GM23338 (cell line): Measurements from ENCODE around the gene CELF2. TPM values are rescaled to one million over a fixed set of nuclear protein-coding genes. Genes with fewer than 3 reads are reported as not detected.

Experiments
- ATAC-seq: fragments of 200-7000 bp; cut with Tn5 transposase; 3 replicates; pipeline ENCODE4 v1.9.1; 2020
- DNase-seq: peaks from one replicate; pipeline ENCODE4 v3.0.0-alpha.2; 2015; ENCODE audit warnings: low spot score
- H2AFZ ChIP-seq: fragments of 200-600 bp; sonication (generic); 2 replicates; pipeline ENCODE4 v1.8.0; 2016; ENCODE audit warnings: antibody characterized with exemption, mild to moderate bottlenecking, moderate library complexity
- H3F3A ChIP-seq: fragments of 200-600 bp; sonication (generic); replicated peaks from 2 replicates; pipeline ENCODE4 v1.8.0; 2017; ENCODE audit warnings: antibody characterized with exemption, mixed run types, low read depth
- H3K27ac ChIP-seq: fragments of 200-600 bp; sonication (generic); 2 replicates; pipeline ENCODE4 v1.6.1; 2016; ENCODE audit warnings: low read depth
- H3K27me3 ChIP-seq: fragments of 200-600 bp; sonication (generic); 2 replicates; pipeline ENCODE4 v1.8.0; 2016; ENCODE audit warnings: mild to moderate bottlenecking, mixed run types, moderate library complexity; ENCODE audit not compliant: insufficient read depth
- H3K36me3 ChIP-seq: fragments of 200-600 bp; sonication (generic); 2 replicates; pipeline ENCODE4 v1.8.0; 2016; ENCODE audit warnings: mild to moderate bottlenecking; ENCODE audit not compliant: insufficient read depth
- H3K4me1 ChIP-seq: fragments of 200-600 bp; sonication (generic); 2 replicates; pipeline ENCODE4 v1.8.0; 2016; ENCODE audit warnings: mild to moderate bottlenecking, moderate library complexity; ENCODE audit not compliant: insufficient read depth
- H3K4me2 ChIP-seq: fragments of 200-600 bp; sonication (generic); 2 replicates; pipeline ENCODE4 v1.7.1; 2017; ENCODE audit warnings: mixed run types
- H3K4me3 ChIP-seq: fragments of 200-600 bp; sonication (generic); 2 replicates; pipeline ENCODE4 v1.6.1; 2016; ENCODE audit warnings: mixed run types
- H3K79me2 ChIP-seq: fragments of 200-600 bp; sonication (generic); replicated peaks from 2 replicates; pipeline ENCODE4 v1.8.0; 2017; ENCODE audit warnings: mild to moderate bottlenecking; ENCODE audit not compliant: insufficient read depth
- H3K9me2 ChIP-seq: fragments of 200-600 bp; sonication (generic); 2 replicates; pipeline ENCODE4 v1.8.0; 2017; ENCODE audit not compliant: insufficient read depth
- H4K20me1 ChIP-seq: fragments of 200-600 bp; sonication (generic); replicated peaks from 2 replicates; pipeline ENCODE4 v1.8.0; 2017; ENCODE audit warnings: mild to moderate bottlenecking; ENCODE audit not compliant: insufficient read depth
- H3K27ac Mint-ChIP-seq: 2 replicates; pipeline ENCODE4 v1.8.0; 2020; ENCODE audit warnings: inconsistent platforms, mild to moderate bottlenecking, moderate library complexity, mixed read lengths
- H3K27me3 Mint-ChIP-seq: 3 replicates; pipeline ENCODE4 v1.8.0; 2022; ENCODE audit warnings: low read depth, mild to moderate bottlenecking, moderate library complexity, mixed read lengths, inconsistent platforms; ENCODE audit not compliant: insufficient read depth, poor library complexity
- H3K36me3 Mint-ChIP-seq: 3 replicates; pipeline ENCODE4 v1.8.0; 2021; ENCODE audit warnings: low read depth, mild to moderate bottlenecking, inconsistent platforms, moderate library complexity, mixed read lengths
- H3K4me1 Mint-ChIP-seq: 3 replicates; pipeline ENCODE4 v1.8.0; 2020; ENCODE audit warnings: mild to moderate bottlenecking, inconsistent platforms, mixed read lengths
- H3K4me3 Mint-ChIP-seq: 3 replicates; pipeline ENCODE4 v1.8.0; 2021; ENCODE audit warnings: moderate library complexity, mild to moderate bottlenecking, inconsistent platforms, mixed read lengths
- H3K9me3 Mint-ChIP-seq: 3 replicates; pipeline ENCODE4 v1.8.0; 2020; ENCODE audit warnings: moderate library complexity, mild to moderate bottlenecking, inconsistent platforms, mixed read lengths
- CREB1 ChIP-seq: fragments of 250-450 bp; sonication (Bioruptor Pico); IDR thresholded peaks from 2 replicates; pipeline ENCODE4 v1.5.0; 2020; ENCODE audit warnings: low read depth, mild to moderate bottlenecking, moderate library complexity
- CTCF ChIP-seq, 2 experiments: fragments of 200-600 bp in 1 of 2; sonication (generic) in 1 of 2; conservative IDR thresholded peaks; 2 replicates each; pipeline versions ENCODE4 v1.5.1 to v1.6.1; 2016 to 2017; ENCODE audit warnings: antibody characterized with exemption in 2 of 2, low read depth in 2 of 2, mild to moderate bottlenecking in 2 of 2, moderate library complexity in 1 of 2
- ETS1 ChIP-seq: IDR thresholded peaks from 2 replicates; pipeline ENCODE4 v1.6.1; 2016; ENCODE audit warnings: antibody characterized with exemption
- EZH2 ChIP-seq: fragments of 200-600 bp; sonication (generic); IDR thresholded peaks from one replicate; pipeline ENCODE4 v1.8.0; 2017; ENCODE audit warnings: antibody characterized with exemption, mild to moderate bottlenecking, low read depth; ENCODE audit not compliant: unreplicated experiment
- EZH2phosphoT487 ChIP-seq: fragments of 200-600 bp; sonication (generic); IDR thresholded peaks from one replicate; pipeline ENCODE4 v1.8.1; 2018; ENCODE audit warnings: antibody characterized with exemption; ENCODE audit not compliant: unreplicated experiment
- JUNB ChIP-seq: IDR thresholded peaks from one replicate; pipeline ENCODE4 v1.6.1; 2016; ENCODE audit warnings: antibody characterized with exemption; ENCODE audit not compliant: unreplicated experiment
- NANOG ChIP-seq: IDR thresholded peaks from 2 replicates; pipeline ENCODE4 v1.6.1; 2016; ENCODE audit warnings: antibody characterized with exemption, borderline replicate concordance
- POLR2AphosphoS5 ChIP-seq: IDR thresholded peaks from 2 replicates; pipeline ENCODE4 v1.6.1; 2016; ENCODE audit warnings: antibody characterized with exemption, low read depth
- REST ChIP-seq: IDR thresholded peaks from one replicate; pipeline ENCODE4 v1.6.1; 2018; ENCODE audit warnings: antibody characterized with exemption; ENCODE audit not compliant: unreplicated experiment
- STAT1 ChIP-seq: IDR thresholded peaks from one replicate; pipeline ENCODE4 v1.6.1; 2016; ENCODE audit warnings: antibody characterized with exemption; ENCODE audit not compliant: unreplicated experiment
- ZNF114 ChIP-seq: fragments of 250-450 bp; sonication (Bioruptor Pico); IDR thresholded peaks from 2 replicates; pipeline ENCODE4 v1.5.0; 2020; ENCODE audit warnings: mild to moderate bottlenecking, moderate library complexity
- ZNF331 ChIP-seq: fragments of 250-450 bp; sonication (Bioruptor Pico); IDR thresholded peaks from 2 replicates; pipeline ENCODE4 v1.5.0; 2020; ENCODE audit warnings: low read depth, mild to moderate bottlenecking, moderate library complexity
- ZNF462 ChIP-seq: fragments of 250-450 bp; sonication (Bioruptor Pico); IDR thresholded peaks from 2 replicates; pipeline ENCODE4 v1.5.0; 2020; ENCODE audit warnings: mild to moderate bottlenecking, moderate library complexity
- polyA plus RNA-seq: library from polyadenylated mRNA; unstranded; fragments of >200 nt; fragmentation: Nextera tagmentation; extraction: Ambion mirVana; gene quantifications from 2 replicates; pipeline ENCODE4 v1.2.1, GENCODE V29; 2016
- total RNA-seq: library from RNA; depleted of rRNA; stranded (reverse); fragments of >200 nt; shearing (Covaris generic); gene quantifications from 2 replicates; pipeline ENCODE4 v1.2.3, GENCODE V29; 2014

The CELF2 gene
- total and polyA plus RNA-seq, 2 experiments from 2014 or later = 18.1 to 22.5 TPM

GRCh38 chr10:11017000-11017569 lies 587 bp upstream of the CELF2 start:
- peaks cover 11% of the 10 kb centered on the region; the same call in 1 of the 2 replicates for H3K79me2 ChIP-seq
- no peaks in the 10 kb centered on the region for H3K36me3 Mint-ChIP-seq
- peak overlapping the region; percentile 85 for H3K4me3 Mint-ChIP-seq
- peak overlapping the region; percentile 78 for H2AFZ ChIP-seq
- H3F3A ChIP-seq = no peaks in the 10 kb centered on the region
- H3K4me2 ChIP-seq = peak overlapping the region; percentile 84
- no peaks in the 10 kb centered on the region for H3K9me3 Mint-ChIP-seq
- TF ChIP-seq CTCF (conservative IDR thresholded peaks at IDR 0.05; ENCODE audit: low read depth in 2 of 2) (no peak), ZNF331 (CRISPR knock-in tag) (no peak), STAT1 (no peak), POLR2AphosphoS5 (no peak), CREB1 (no peak), NANOG (no peak; the same call in 1 of the 2 replicates), REST (no peak), EZH2 (no peak), JUNB (no peak), ZNF114 (CRISPR knock-in tag) (no peak), ETS1 (no peak), ZNF462 (CRISPR knock-in tag) (no peak), EZH2phosphoT487 (no peak)
- H3K27me3 ChIP-seq = peaks cover 34% of the 10 kb centered on the region
- no peaks in the 10 kb centered on the region for H4K20me1 ChIP-seq
- peaks cover 36% of the 10 kb centered on the region for H3K4me1 ChIP-seq
- ATAC-seq (peak; percentile 86), DNase-seq (no peak)
- H3K27ac ChIP-seq = peak overlapping the region; percentile 75; the same call in 1 of the 2 replicates
- no peaks in the 10 kb centered on the region for H3K9me2 ChIP-seq
- peak overlapping the region; percentile 63 for H3K4me3 ChIP-seq
- peaks cover 12% of the 10 kb centered on the region for H3K27me3 Mint-ChIP-seq
- no peaks in the 10 kb centered on the region for H3K36me3 ChIP-seq
- peak overlapping the region; percentile 81; the same call in 1 of the 2 replicates for H3K27ac Mint-ChIP-seq
- H3K4me1 Mint-ChIP-seq = peaks cover 49% of the 10 kb centered on the region
